ENCODE results near the gene DCBLD1.
A peak's percentile ranks its signal among the peaks of the same experiment; 100 is the strongest.
"Not testable (repeated sequence)": the region's sequence is repeated elsewhere in the genome, so short reads cannot be mapped to it uniquely, and the experiment has no call there.

Gene DCBLD1

DNA sequence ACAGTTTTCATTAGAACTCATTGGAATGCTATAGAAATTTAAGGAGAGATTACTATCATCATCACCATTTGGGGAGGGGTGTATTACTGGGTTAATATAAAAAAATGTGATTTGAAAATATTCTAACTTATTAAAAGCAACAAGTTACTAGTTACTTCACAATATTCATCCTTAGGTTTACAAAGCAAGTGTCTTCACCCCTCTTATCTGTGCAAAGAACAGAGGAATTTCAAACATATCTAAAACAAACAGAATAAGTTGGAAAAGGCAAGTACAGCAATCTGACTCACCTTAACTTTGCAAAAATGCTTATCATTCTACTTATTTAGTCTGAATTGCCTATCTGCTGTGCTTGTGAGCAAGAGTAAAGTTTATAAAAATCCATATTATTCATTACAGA, 32.9 kb downstream of the DCBLD1 start:
- Histone ChIP-seq H3K27ac (no peak overlapping the region), H3K4me3 (ENCODE audit: low read depth, low read length) (no peak overlapping the region), H3K36me3 (replicated peaks) (no peaks in the 10 kb centered on the region), H3K27me3 (replicated peaks) (no peaks in the 10 kb centered on the region)
- DNase-seq, result no peak
- TF ChIP-seq, protein P1, sequence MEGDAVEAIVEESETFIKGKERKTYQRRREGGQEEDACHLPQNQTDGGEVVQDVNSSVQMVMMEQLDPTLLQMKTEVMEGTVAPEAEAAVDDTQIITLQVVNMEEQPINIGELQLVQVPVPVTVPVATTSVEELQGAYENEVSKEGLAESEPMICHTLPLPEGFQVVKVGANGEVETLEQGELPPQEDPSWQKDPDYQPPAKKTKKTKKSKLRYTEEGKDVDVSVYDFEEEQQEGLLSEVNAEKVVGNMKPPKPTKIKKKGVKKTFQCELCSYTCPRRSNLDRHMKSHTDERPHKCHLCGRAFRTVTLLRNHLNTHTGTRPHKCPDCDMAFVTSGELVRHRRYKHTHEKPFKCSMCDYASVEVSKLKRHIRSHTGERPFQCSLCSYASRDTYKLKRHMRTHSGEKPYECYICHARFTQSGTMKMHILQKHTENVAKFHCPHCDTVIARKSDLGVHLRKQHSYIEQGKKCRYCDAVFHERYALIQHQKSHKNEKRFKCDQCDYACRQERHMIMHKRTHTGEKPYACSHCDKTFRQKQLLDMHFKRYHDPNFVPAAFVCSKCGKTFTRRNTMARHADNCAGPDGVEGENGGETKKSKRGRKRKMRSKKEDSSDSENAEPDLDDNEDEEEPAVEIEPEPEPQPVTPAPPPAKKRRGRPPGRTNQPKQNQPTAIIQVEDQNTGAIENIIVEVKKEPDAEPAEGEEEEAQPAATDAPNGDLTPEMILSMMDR (IDR thresholded peaks at IDR 0.05; ENCODE audit: low read depth, low read length, missing control alignments), result no peak
- in situ Hi-C loops (cut with HindIII; ENCODE audit: low pct_ligation_motif_present, low sequenced_read_pairs), result no loop called here

DNA sequence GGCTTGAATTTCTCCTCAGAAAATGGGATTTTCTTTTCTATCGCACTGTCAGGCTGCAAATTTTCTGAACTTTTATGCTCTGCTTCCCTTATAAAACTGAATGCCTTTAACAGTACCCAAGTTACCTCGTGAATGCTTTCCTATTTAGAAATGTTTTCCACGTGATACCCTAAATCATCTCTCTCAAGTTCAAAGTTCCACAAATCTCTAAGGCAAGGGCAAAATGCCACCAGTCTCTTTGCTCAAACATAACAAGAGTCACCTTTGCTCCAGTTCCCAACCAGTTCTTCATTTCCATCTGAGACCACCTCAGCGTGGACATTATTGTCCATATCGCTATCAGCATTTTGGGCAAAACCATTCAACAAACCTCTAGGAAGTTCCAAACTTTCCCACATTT, 35.5 kb downstream of the DCBLD1 start:
- DNase-seq; H3K4me3 ChIP-seq (ENCODE audit: low read depth, low read length); H3K27ac ChIP-seq; in situ Hi-C loops (cut with HindIII; ENCODE audit: low pct_ligation_motif_present, low sequenced_read_pairs); H3K27me3 ChIP-seq (replicated peaks); H3K36me3 ChIP-seq (replicated peaks): not testable (repeated sequence)

DNA sequence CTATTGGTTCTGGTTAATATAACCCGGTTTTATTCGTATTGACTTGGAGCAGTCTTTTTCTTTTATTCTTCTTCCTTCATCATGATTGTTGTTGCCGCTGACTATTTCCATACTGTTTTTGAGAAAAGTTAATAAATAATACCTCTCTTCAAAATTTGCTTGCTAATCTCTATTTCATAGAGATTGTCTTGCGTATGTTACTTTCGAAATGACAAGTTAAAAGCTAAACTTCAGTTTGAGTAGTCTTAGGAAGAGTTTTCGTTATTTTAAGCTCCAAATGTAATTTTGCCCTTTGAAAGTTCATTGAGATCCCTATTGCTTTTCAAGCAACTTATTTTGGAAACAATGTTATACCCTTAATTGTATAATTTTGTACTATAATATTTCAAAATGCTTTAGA, 36.4 kb downstream of the DCBLD1 start:
- no peak overlapping the region for H3K27ac ChIP-seq
- H3K36me3 ChIP-seq (replicated peaks), result no peaks in the 10 kb centered on the region
- H3K4me3 ChIP-seq (ENCODE audit: low read depth, low read length), result no peak overlapping the region
- TF ChIP-seq, protein P1 (IDR thresholded peaks at IDR 0.05; ENCODE audit: low read depth, low read length, missing control alignments), result no peak
- DNase-seq, result no peak
- in situ Hi-C loops (cut with HindIII; ENCODE audit: low pct_ligation_motif_present, low sequenced_read_pairs), result no loop called here
- H3K27me3 ChIP-seq (replicated peaks), result no peaks in the 10 kb centered on the region

DNA sequence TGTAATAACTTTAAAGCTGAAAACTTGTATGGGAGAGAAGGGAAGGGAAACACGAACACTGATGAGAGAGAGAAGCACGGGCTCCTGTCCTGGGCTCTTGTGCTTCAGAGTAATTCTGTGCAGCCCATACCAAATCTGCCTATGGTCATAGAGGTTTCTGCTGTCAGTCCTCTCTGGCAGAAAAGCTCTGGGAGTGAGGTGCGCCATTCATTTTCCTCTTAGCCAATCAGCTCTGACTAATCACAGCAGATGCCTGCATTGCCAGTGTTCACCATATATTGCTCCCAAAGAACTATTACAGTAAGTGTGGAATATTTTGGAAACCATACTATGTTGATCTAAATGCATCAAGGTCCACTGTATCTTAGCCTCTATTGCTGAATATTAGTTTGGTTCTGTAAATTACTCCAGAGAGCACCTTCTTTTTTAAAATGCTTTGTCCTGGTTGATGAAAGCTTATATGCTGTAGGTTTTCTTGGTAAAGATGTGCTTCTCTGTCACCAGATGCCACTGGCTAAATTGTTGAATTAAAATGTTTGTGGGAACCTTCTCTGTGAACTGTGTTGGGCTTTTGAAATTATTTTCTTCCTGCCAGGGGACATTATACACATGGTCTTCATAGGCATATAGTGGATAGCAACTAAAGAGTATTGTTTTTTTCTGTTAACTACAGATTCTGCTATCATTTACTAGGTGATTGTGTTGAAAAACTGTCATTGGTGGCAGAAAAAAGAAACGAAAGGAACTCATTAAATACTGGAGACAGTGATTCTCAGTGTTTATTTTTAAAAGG, 38.3 kb downstream of the DCBLD1 start:
- in situ Hi-C loops (cut with HindIII; ENCODE audit: low pct_ligation_motif_present, low sequenced_read_pairs), result no loop called here
- Histone ChIP-seq H3K27me3 (replicated peaks) (no peaks in the 10 kb centered on the region), H3K27ac (no peak overlapping the region)

DNA sequence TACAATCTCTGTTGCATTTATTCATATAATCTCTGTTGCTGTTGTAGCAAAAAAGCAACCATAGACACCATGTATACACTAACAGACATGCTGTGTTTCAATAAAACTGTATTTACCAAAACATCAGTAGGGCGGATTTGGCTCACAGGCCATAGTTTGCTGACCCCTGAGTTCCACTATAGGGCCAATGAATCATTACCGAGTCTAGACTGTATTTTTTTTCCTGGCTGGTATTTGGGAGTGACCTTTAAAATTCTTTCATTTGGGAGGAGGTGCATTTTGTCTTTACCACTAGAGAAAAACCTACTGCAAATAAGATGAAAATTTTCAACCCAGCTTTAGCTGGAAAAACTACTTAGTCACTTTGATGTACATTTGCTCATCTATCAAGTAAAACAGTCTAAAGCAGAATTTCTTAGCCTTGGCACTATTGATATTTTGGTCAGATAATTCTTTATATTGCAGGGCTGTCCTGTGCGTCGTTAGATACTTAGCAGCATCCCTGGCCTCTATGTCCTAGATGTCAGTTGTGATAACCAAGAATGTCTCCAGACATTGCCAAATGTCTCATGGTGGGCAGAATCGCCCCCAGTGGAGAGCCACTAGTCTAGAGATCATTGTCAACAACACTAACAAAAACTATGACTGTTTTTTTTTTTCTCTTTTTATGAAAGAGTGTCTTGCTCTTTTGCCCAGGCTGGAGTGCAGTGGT, 39.5 kb downstream of the DCBLD1 start:
- in situ Hi-C loops (cut with HindIII; ENCODE audit: low pct_ligation_motif_present, low sequenced_read_pairs), result no loop called here
- Histone ChIP-seq H3K27ac (peak overlapping the region; percentile 20), H3K36me3 (replicated peaks) (no peaks in the 10 kb centered on the region), H3K4me3 (ENCODE audit: low read depth, low read length) (no peak overlapping the region), H3K27me3 (replicated peaks) (no peaks in the 10 kb centered on the region)
- TF ChIP-seq, protein P1 (IDR thresholded peaks at IDR 0.05; ENCODE audit: low read depth, low read length, missing control alignments), result no peak
- DNase-seq, result no peak

More for the DNA sequence above, 38.3 kb downstream of the DCBLD1 start:
- TF ChIP-seq, protein P1 (IDR thresholded peaks at IDR 0.05; ENCODE audit: low read depth, low read length, missing control alignments), result no peak
- no peak for DNase-seq
- H3K36me3 ChIP-seq (replicated peaks), result no peaks in the 10 kb centered on the region
- H3K4me3 ChIP-seq (ENCODE audit: low read depth, low read length), result no peak overlapping the region

DNA sequence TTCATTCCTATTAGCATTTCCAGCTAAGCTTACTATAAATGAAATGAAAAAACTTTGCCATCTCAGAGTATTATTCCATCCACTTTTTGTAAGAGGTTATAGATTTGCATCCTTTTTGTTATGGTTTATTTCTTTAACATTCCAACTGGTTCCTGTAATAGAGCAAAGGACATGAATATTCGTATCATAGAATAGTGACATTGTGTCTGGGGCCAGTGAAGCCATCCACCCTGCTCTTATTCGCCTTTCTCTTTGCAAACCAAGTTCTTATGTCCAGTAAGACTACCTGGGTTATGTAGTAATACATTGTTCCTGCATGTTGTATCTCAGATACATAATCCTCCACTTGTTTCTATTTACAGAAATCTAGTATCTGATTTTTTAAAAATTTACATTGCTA, 43.1 kb downstream of the DCBLD1 start:
- H3K4me3 ChIP-seq (ENCODE audit: low read depth, low read length), result no peak overlapping the region
- no peak overlapping the region for H3K27ac ChIP-seq
- TF ChIP-seq, protein P1 (IDR thresholded peaks at IDR 0.05; ENCODE audit: low read depth, low read length, missing control alignments), result no peak
- in situ Hi-C loops (cut with HindIII; ENCODE audit: low pct_ligation_motif_present, low sequenced_read_pairs), result no loop called here
- no peaks in the 10 kb centered on the region for H3K27me3 ChIP-seq (replicated peaks)
- no peaks in the 10 kb centered on the region for H3K36me3 ChIP-seq (replicated peaks)
- DNase-seq, result no peak
